ENCODE results near the gene TOR1AIP2. TPM values are rescaled to one million over a fixed set of nuclear protein-coding genes. Genes with fewer than 3 reads are reported as not detected.
"Not testable (repeated sequence)": the region's sequence is repeated elsewhere in the genome, so short reads cannot be mapped to it uniquely, and the experiment has no call there.

The TOR1AIP2 gene
- total RNA-seq, 4 donors from 2014 or later, result 65.9 to 138 (median 86.1) TPM

DNA sequence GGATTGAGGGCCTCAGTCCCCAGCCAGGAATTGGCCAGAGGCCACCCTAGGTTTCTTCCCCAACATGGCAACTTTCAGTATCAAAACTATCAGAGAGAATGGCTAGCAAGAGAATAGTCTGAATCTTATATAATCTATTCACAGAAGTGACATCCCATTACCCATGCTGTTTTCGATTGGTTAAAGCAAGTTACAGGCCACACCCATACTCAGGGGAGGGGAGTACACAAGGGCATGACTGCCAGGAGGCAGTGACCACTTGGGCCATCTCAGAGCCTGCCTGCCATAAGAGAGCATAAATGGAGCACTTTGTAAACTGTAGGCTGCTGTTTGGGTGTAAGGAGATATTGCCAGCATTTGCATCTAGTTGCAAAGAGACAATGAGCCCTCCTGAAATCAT lies 69.1 kb downstream of the TOR1AIP2 start:
- DNase-seq (ENCODE audit: low spot score) (no peak), ATAC-seq (ENCODE audit: low FRiP score) (no peak)
- TF ChIP-seq, protein P1, sequence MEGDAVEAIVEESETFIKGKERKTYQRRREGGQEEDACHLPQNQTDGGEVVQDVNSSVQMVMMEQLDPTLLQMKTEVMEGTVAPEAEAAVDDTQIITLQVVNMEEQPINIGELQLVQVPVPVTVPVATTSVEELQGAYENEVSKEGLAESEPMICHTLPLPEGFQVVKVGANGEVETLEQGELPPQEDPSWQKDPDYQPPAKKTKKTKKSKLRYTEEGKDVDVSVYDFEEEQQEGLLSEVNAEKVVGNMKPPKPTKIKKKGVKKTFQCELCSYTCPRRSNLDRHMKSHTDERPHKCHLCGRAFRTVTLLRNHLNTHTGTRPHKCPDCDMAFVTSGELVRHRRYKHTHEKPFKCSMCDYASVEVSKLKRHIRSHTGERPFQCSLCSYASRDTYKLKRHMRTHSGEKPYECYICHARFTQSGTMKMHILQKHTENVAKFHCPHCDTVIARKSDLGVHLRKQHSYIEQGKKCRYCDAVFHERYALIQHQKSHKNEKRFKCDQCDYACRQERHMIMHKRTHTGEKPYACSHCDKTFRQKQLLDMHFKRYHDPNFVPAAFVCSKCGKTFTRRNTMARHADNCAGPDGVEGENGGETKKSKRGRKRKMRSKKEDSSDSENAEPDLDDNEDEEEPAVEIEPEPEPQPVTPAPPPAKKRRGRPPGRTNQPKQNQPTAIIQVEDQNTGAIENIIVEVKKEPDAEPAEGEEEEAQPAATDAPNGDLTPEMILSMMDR (IDR thresholded peaks at IDR 0.05), result no peak

DNA sequence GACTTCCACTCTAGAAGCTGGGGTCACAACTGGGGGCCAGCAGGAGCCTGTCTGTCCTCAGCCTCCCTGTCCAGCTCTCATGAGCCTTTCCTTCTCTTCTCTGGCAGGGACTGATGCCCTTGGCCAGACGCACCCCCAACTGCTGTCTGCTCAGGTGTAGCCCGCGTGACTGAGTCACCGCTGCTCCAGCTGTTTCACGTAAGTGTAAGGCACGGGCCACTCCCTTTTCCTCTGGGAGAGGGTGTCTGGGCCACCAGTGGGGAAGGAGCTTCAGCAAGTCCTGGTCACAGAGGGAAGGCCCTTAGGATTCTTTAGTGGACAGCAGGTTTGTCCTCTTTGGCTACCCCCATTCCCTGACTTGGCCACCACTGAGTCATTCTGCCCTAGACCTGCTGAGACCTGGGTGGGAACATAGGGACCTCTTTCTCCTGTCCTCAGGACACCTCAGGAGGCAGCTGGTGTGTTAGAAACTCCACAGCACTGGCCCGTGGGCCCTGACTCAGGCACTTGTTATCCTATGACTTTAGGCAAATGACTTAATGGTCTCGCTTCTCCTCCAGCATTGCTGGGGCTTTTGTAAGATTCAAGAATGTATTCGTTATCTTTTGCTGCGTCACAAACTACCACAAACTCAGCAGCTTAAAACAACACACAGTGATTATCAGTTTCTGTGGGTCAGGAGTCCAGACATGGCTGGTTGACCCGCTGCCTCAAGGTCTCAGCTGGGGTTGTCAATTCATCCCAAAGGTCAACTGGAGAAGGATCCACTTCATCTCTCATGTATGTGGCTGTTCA lies 69.7 kb downstream of the TOR1AIP2 start:
- DNase-seq (ENCODE audit: low spot score) (no peak), ATAC-seq (ENCODE audit: low FRiP score) (no peak)
- TF ChIP-seq, protein P1 (IDR thresholded peaks at IDR 0.05), result no peak

DNA sequence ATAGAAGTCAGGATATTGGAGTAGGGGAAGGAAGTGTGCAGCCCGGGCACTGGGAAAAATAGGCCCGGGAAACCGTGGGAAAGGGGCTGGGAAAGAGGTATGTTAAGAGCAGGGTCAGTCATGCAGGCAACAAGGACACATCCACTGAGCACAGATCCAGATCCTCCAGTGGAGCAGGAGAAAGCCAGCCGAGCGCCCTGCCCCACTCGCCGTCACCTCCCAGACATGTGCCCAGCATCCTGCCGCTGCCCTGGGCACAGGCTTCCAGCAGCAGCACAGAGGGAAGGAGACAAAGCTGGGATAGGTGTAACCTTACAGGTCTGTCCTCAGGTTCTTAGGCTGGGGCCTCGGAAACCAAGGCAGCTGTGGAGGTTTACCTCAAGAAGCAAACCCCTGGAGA lies 70.3 kb downstream of the TOR1AIP2 start:
- TF ChIP-seq, protein P1 (IDR thresholded peaks at IDR 0.05), result no peak
- no peak for ATAC-seq (ENCODE audit: low FRiP score)

DNA sequence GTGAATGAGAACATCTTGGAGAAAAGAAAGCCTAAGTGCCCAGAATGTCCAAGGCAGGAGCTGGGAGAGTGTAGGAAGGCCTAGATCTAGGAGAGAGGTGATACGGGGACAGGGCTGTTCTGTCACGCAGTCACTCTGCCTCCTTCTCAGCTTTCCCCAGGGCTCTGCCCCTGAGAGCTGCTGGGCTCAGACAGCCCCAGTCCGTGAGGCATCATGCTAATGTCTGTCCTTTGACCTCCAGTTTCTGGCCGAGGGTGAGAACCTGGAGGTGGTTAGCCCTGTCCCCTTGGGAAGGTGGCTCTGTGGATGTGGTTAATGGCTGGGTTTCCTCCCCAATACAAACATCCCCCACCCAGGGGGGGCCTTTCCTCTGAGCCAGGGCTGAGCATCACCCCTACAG lies 71.3 kb downstream of the TOR1AIP2 start:
- TF ChIP-seq, protein P1 (IDR thresholded peaks at IDR 0.05), result no peak
- no peak for ATAC-seq (ENCODE audit: low FRiP score)

More for the DNA sequence above, 70.3 kb downstream of the TOR1AIP2 start:
- no peak for DNase-seq (ENCODE audit: low spot score)

DNA sequence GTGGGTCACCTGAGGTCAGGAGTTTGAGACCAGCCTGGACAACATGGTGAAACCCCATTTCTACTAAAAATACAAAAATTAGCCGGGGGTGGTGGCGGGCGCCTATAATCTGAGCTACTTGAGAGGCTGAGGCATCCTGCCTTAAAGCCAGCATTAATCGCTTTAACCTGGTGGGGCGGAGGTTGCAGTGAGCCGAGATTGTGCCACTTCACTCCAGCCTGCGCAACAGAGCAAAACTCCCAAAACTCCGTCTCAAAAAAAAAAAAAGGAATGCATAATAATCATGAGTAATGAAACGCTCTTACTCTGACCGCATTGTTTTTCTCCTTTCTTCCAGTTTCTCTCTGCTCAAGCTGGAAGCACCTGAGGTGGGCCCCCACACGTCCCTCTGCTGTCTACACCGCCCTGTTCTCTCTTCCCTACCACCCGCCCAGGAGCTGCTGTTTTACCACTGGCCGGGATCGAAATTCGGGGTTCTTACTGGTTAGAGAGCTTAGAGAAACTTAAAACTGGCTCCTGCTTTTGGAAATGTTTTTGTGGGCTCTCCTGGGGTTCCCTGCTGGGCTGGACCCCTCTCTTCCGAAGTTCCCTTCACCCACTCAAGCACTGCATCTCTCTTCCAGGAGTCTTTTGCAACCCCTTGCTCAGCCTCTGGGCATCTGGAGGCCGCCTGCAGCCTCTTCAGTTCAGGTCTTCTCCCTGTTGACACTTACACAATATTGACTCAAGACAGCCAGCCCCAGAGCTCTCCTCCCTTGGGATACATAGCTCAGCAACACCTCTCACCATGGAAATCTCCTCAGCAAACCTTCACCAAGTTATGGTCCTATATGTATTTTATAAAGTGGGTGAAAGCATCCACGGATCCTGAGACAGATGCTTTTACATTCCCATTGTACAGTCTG lies 72.1 kb downstream of the TOR1AIP2 start:
- TF ChIP-seq, protein P1 (IDR thresholded peaks at IDR 0.05), result no peak
- ATAC-seq (ENCODE audit: low FRiP score) (no peak), DNase-seq (ENCODE audit: low spot score) (no peak)

More for the DNA sequence above, 71.3 kb downstream of the TOR1AIP2 start:
- DNase-seq (ENCODE audit: low spot score), result no peak

DNA sequence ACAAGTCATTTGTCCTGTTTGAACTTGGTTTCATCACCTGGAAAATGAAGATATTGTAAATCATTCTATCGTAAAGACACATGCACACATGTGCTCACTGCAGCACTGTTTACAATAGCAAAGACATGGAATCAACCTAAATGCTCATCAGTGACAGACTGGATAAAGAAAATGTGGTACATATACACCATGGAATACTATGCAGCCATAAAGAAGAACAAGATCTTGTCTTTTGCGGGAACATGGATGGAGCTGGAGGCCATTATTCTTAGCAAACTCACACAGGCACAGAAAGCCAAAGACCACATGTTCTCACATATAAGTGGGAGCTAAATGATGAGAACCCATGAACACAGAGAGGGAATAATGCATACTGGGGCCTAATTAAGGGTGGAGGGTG lies 73.2 kb downstream of the TOR1AIP2 start:
- ATAC-seq (ENCODE audit: low FRiP score); DNase-seq (ENCODE audit: low spot score): not testable (repeated sequence)

DNA sequence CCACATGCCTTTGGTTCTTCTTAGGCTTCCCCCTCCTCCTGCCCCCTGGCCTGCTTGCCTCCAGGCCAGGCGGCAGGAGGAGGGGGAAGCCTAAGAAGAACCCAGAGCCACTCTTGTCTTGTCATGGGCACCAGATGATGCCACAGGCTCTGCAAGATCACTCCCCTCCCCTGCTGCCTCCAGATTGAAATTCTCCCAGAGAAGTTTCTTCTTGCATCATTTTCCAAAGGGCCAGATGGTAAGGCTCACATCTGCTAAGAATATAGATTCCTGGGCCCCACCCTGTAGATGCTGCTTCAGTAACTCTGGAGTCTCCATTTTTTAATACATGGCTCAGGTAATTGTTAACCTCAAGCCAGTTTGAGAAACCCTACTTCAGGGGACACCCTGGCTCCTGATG lies 73.7 kb downstream of the TOR1AIP2 start:
- ATAC-seq (ENCODE audit: low FRiP score) (no peak), DNase-seq (ENCODE audit: low spot score) (no peak)
- TF ChIP-seq, protein P1 (IDR thresholded peaks at IDR 0.05), result no peak
